Erythroblast (primary cell): Measurements from ENCODE around the gene TEF.

ENCODE experiments used
- GATA1 ChIP-seq: IDR thresholded peaks from 2 replicates; pipeline ENCODE4 v1.6.1; 2011; ENCODE audit warnings: low read depth, mild to moderate bottlenecking, control low read depth, low read length, moderate library complexity
- POLR2A ChIP-seq: IDR thresholded peaks from 2 replicates; pipeline ENCODE4 v1.6.1; 2011; ENCODE audit warnings: mild to moderate bottlenecking, low read length

DNA sequence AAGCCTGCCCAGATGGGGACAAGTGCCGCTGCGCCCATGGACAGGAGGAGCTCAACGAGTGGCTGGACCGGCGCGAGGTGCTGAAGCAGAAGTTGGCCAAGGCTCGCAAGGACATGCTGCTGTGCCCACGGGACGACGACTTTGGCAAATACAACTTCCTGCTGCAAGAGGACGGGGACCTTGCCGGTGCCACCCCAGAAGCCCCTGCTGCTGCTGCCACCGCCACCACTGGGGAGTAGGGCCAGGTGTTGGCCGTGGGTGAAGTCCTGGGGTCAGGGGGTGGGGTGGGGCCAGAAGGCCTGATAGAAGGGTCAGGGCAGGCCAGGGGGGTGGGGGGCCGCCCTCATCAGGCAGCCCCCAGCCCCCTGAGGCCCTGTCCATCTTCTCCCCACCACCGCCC is 24.6 kb upstream of the TEF start:
- TF ChIP-seq POLR2A (no peak), GATA1 (no peak)
